Measurements from ENCODE around the gene WBP11.
A peak's percentile ranks its signal among the peaks of the same experiment; 100 is the strongest.
"Not testable (repeated sequence)": the region's sequence is repeated elsewhere in the genome, so short reads cannot be mapped to it uniquely, and the experiment has no call there.

Gene WBP11

GRCh38 chr12:14771651-14772137 lies 31.6 kb downstream of the WBP11 start:
- no peak for DNase-seq

- DNase-seq: peak; percentile 87
Observed at GRCh38 chr12:14770496-14771461, 32.5 kb downstream of the WBP11 start.

GRCh38 chr12:14769969-14770495 lies 33.2 kb downstream of the WBP11 start:
- peak; percentile 92 for DNase-seq

GRCh38 chr12:14769466-14769968 lies 33.8 kb downstream of the WBP11 start:
- no peak for DNase-seq

GRCh38 chr12:14768823-14769405 lies 34.4 kb downstream of the WBP11 start:
- DNase-seq: no peak

GRCh38 chr12:14767617-14768016 lies 35.7 kb downstream of the WBP11 start:
- DNase-seq: no peak

GRCh38 chr12:14766649-14767215 lies 36.5 kb downstream of the WBP11 start:
- no peak for DNase-seq

GRCh38 chr12:14766020-14766419 lies 37.3 kb downstream of the WBP11 start:
- not testable (repeated sequence) for DNase-seq

- DNase-seq: no peak
Observed at GRCh38 chr12:14765398-14765797, 37.9 kb downstream of the WBP11 start.

- DNase-seq: not testable (repeated sequence)
Observed at GRCh38 chr12:14759711-14760280, 43.5 kb downstream of the WBP11 start.

- no peak for DNase-seq
Observed at GRCh38 chr12:14756334-14757143, 46.7 kb downstream of the WBP11 start.

- DNase-seq: no peak
Observed at GRCh38 chr12:14751986-14752385, 51.3 kb downstream of the WBP11 start.

GRCh38 chr12:14743061-14743460 lies 60.2 kb downstream of the WBP11 start:
- no peak for DNase-seq

- DNase-seq: no peak
Observed at GRCh38 chr12:14741942-14742341, 61.3 kb downstream of the WBP11 start.

- DNase-seq: no peak
Observed at GRCh38 chr12:14741153-14741552, 62.1 kb downstream of the WBP11 start.

- not testable (repeated sequence) for DNase-seq
Observed at GRCh38 chr12:14736441-14736840, 66.8 kb downstream of the WBP11 start.
